Measurements from ENCODE around the gene OR1M1.

OR1M1 gene

GRCh38 chr19:9075064-9075949, 11.6 kb upstream of the OR1M1 start:
- no peak for DNase-seq

GRCh38 chr19:9076901-9077300, 10.0 kb upstream of the OR1M1 start:
- DNase-seq, result no peak

GRCh38 chr19:9078651-9079050, 8.2 kb upstream of the OR1M1 start:
- DNase-seq, result no peak

GRCh38 chr19:9107375-9107774, 20.5 kb downstream of the OR1M1 start, which contains the start of gene OR7G2:
Gene OR7G2, minus strand, starts transcription at chr19:9107475. Its CDS starts 4,232 bp downstream, at chr19:9103243.
- DNase-seq, result no peak

- DNase-seq, result no peak
These were observed 23.1 kb downstream of the OR1M1 start for GRCh38 chr19:9109959-9110358.

- no peak for DNase-seq
These were observed 28.5 kb downstream of the OR1M1 start, which contains the start of gene OR7G1 for GRCh38 chr19:9115307-9115813. Gene OR7G1, minus strand, starts transcription at chr19:9115763. Its CDS starts 0 bp downstream, at chr19:9115763.

GRCh38 chr19:9116547-9116946, 29.7 kb downstream of the OR1M1 start:
- DNase-seq, result no peak

GRCh38 chr19:9126900-9127405, 40.1 kb downstream of the OR1M1 start, which contains the start of gene OR7G3:
Gene OR7G3, minus strand, starts transcription at chr19:9126950. Its CDS starts 0 bp downstream, at chr19:9126950.
- DNase-seq, result no peak

- DNase-seq, result no peak
These were observed 41.3 kb downstream of the OR1M1 start for GRCh38 chr19:9128171-9128570.

- no peak for DNase-seq
These were observed 44.1 kb downstream of the OR1M1 start for GRCh38 chr19:9130965-9131364.

GRCh38 chr19:9132422-9132821, 45.6 kb downstream of the OR1M1 start:
- DNase-seq, result no peak

GRCh38 chr19:9139609-9140158, 52.8 kb downstream of the OR1M1 start:
- no peak for DNase-seq

- peak; percentile 86 for DNase-seq
These were observed 53.5 kb downstream of the OR1M1 start, which contains the start of gene ZNF317 for GRCh38 chr19:9140159-9140874. Gene ZNF317, plus strand, starts transcription at chr19:9140397. Its CDS starts 15,620 bp downstream, at chr19:9156017.

- no peak for DNase-seq
These were observed 58.1 kb downstream of the OR1M1 start for GRCh38 chr19:9144920-9145319.

All from T-helper 9 cell (primary cell).